NCI-H2196 (cell line): ENCODE results near the gene PCNA.

Experiments used
- DNase-seq: peaks from one replicate; lab custom pipeline; 2025; ENCODE audit not compliant: unreplicated experiment; lab: John Stamatoyannopoulos, UW

The PCNA gene

GRCh38 chr20:5067877-5068645, 51.7 kb downstream of the PCNA start:
- no peak for DNase-seq

- peak; percentile 39 for DNase-seq
Measured at GRCh38 chr20:5065879-5066383, 53.8 kb downstream of the PCNA start.

DNA sequence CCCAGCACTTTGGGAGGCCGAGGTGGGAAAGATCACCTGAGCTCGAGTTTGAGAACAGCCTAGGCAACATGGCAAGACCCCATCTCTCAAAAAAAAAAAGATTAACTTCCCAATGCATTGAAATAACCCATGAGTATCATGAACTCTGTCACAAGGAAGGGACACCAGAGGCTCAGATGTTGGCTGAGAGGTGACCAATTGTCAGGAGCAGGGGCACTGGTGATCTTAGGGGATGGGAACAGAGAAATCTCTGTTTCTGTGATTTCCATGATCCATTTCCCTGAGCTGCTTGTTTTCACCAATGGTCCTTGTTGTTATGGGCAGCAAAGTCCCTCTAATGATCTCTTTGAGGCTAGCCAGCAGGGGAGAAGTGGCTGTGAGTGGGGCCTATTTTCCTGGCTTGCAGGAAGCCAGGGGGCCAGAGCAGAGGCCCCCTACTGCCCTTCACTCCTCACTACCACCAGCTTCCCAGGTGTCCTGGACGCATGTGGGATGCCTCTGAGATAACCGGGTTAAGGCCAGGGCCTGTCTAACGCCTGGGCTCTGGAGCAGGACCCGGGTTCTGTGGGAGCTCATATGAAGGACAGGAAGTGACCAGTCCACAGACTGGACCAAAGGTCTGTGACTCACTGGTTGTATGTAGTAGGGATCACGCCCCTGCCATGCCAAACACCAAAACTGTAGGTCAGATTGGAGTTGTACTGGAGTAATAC, 54.4 kb downstream of the PCNA start:
- DNase-seq, result no peak
